GM23338 (cell line): ENCODE measurements around the gene SYT6. TPM values are rescaled to one million over a fixed set of nuclear protein-coding genes. Genes with fewer than 3 reads are reported as not detected.

Experiments used
- ATAC-seq: fragments of 200-7000 bp; cut with Tn5 transposase; 3 replicates; pipeline ENCODE4 v1.9.1; 2020
- DNase-seq: peaks from one replicate; pipeline ENCODE4 v3.0.0-alpha.2; 2015; ENCODE audit warnings: low spot score
- H2AFZ ChIP-seq: fragments of 200-600 bp; sonication (generic); 2 replicates; pipeline ENCODE4 v1.8.0; 2016; ENCODE audit warnings: antibody characterized with exemption, mild to moderate bottlenecking, moderate library complexity
- H3F3A ChIP-seq: fragments of 200-600 bp; sonication (generic); replicated peaks from 2 replicates; pipeline ENCODE4 v1.8.0; 2017; ENCODE audit warnings: antibody characterized with exemption, mixed run types, low read depth
- H3K27ac ChIP-seq: fragments of 200-600 bp; sonication (generic); 2 replicates; pipeline ENCODE4 v1.6.1; 2016; ENCODE audit warnings: low read depth
- H3K27me3 ChIP-seq: fragments of 200-600 bp; sonication (generic); 2 replicates; pipeline ENCODE4 v1.8.0; 2016; ENCODE audit warnings: mild to moderate bottlenecking, mixed run types, moderate library complexity; ENCODE audit not compliant: insufficient read depth
- H3K36me3 ChIP-seq: fragments of 200-600 bp; sonication (generic); 2 replicates; pipeline ENCODE4 v1.8.0; 2016; ENCODE audit warnings: mild to moderate bottlenecking; ENCODE audit not compliant: insufficient read depth
- H3K4me1 ChIP-seq: fragments of 200-600 bp; sonication (generic); 2 replicates; pipeline ENCODE4 v1.8.0; 2016; ENCODE audit warnings: mild to moderate bottlenecking, moderate library complexity; ENCODE audit not compliant: insufficient read depth
- H3K4me2 ChIP-seq: fragments of 200-600 bp; sonication (generic); 2 replicates; pipeline ENCODE4 v1.7.1; 2017; ENCODE audit warnings: mixed run types
- H3K4me3 ChIP-seq: fragments of 200-600 bp; sonication (generic); 2 replicates; pipeline ENCODE4 v1.6.1; 2016; ENCODE audit warnings: mixed run types
- H3K79me2 ChIP-seq: fragments of 200-600 bp; sonication (generic); replicated peaks from 2 replicates; pipeline ENCODE4 v1.8.0; 2017; ENCODE audit warnings: mild to moderate bottlenecking; ENCODE audit not compliant: insufficient read depth
- H3K9me2 ChIP-seq: fragments of 200-600 bp; sonication (generic); 2 replicates; pipeline ENCODE4 v1.8.0; 2017; ENCODE audit not compliant: insufficient read depth
- H4K20me1 ChIP-seq: fragments of 200-600 bp; sonication (generic); replicated peaks from 2 replicates; pipeline ENCODE4 v1.8.0; 2017; ENCODE audit warnings: mild to moderate bottlenecking; ENCODE audit not compliant: insufficient read depth
- H3K27ac Mint-ChIP-seq: 2 replicates; pipeline ENCODE4 v1.8.0; 2020; ENCODE audit warnings: inconsistent platforms, mild to moderate bottlenecking, moderate library complexity, mixed read lengths
- H3K27me3 Mint-ChIP-seq: 3 replicates; pipeline ENCODE4 v1.8.0; 2022; ENCODE audit warnings: low read depth, mild to moderate bottlenecking, moderate library complexity, mixed read lengths, inconsistent platforms; ENCODE audit not compliant: insufficient read depth, poor library complexity
- H3K36me3 Mint-ChIP-seq: 3 replicates; pipeline ENCODE4 v1.8.0; 2021; ENCODE audit warnings: low read depth, mild to moderate bottlenecking, inconsistent platforms, moderate library complexity, mixed read lengths
- H3K4me1 Mint-ChIP-seq: 3 replicates; pipeline ENCODE4 v1.8.0; 2020; ENCODE audit warnings: mild to moderate bottlenecking, inconsistent platforms, mixed read lengths
- H3K4me3 Mint-ChIP-seq: 3 replicates; pipeline ENCODE4 v1.8.0; 2021; ENCODE audit warnings: moderate library complexity, mild to moderate bottlenecking, inconsistent platforms, mixed read lengths
- H3K9me3 Mint-ChIP-seq: 3 replicates; pipeline ENCODE4 v1.8.0; 2020; ENCODE audit warnings: moderate library complexity, mild to moderate bottlenecking, inconsistent platforms, mixed read lengths
- CREB1 ChIP-seq: fragments of 250-450 bp; sonication (Bioruptor Pico); IDR thresholded peaks from 2 replicates; pipeline ENCODE4 v1.5.0; 2020; ENCODE audit warnings: low read depth, mild to moderate bottlenecking, moderate library complexity
- ETS1 ChIP-seq: IDR thresholded peaks from 2 replicates; pipeline ENCODE4 v1.6.1; 2016; ENCODE audit warnings: antibody characterized with exemption
- EZH2phosphoT487 ChIP-seq: fragments of 200-600 bp; sonication (generic); IDR thresholded peaks from one replicate; pipeline ENCODE4 v1.8.1; 2018; ENCODE audit warnings: antibody characterized with exemption; ENCODE audit not compliant: unreplicated experiment
- JUNB ChIP-seq: IDR thresholded peaks from one replicate; pipeline ENCODE4 v1.6.1; 2016; ENCODE audit warnings: antibody characterized with exemption; ENCODE audit not compliant: unreplicated experiment
- STAT1 ChIP-seq: IDR thresholded peaks from one replicate; pipeline ENCODE4 v1.6.1; 2016; ENCODE audit warnings: antibody characterized with exemption; ENCODE audit not compliant: unreplicated experiment
- polyA plus RNA-seq: library from polyadenylated mRNA; unstranded; fragments of >200 nt; fragmentation: Nextera tagmentation; extraction: Ambion mirVana; gene quantifications from 2 replicates; pipeline ENCODE4 v1.2.1, GENCODE V29; 2016
- total RNA-seq: library from RNA; depleted of rRNA; stranded (reverse); fragments of >200 nt; shearing (Covaris generic); gene quantifications from 2 replicates; pipeline ENCODE4 v1.2.3, GENCODE V29; 2014
- TF ChIP-seq, protein P1 (sequence below): fragments of 250-450 bp; sonication (Bioruptor Pico); IDR thresholded peaks from 2 replicates; pipeline ENCODE4 v1.5.0; 2020; ENCODE audit warnings: mild to moderate bottlenecking, moderate library complexity

Gene SYT6
- total and polyA plus RNA-seq, 2 experiments from 2014 or later, result 31.2 to 42.6 TPM

DNA sequence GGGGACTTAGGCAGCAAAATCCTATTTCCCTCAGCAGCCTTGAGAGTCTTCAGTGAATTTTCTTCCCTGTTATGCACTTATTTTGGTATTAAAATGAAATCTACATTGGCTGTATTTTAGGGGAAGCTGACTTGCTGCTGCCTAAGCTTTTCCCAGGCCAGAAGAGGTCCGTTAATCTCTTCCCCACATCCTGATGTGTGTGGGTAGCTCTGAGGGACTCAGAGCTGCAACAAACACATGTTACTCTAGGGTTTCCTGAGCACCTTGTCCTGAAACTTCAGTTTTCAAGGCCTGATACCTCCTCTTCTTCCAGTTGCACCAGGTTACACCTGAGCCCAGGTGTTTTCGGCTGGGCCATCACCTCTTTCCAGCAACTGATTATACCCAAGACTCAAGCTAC is 51.5 kb downstream of the SYT6 start:
- TF ChIP-seq JUNB (no peak), STAT1 (no peak)
- Mint-ChIP-seq H3K36me3 (peaks cover 70% of the 10 kb centered on the region), H3K27me3 (peaks cover 9% of the 10 kb centered on the region)

DNA sequence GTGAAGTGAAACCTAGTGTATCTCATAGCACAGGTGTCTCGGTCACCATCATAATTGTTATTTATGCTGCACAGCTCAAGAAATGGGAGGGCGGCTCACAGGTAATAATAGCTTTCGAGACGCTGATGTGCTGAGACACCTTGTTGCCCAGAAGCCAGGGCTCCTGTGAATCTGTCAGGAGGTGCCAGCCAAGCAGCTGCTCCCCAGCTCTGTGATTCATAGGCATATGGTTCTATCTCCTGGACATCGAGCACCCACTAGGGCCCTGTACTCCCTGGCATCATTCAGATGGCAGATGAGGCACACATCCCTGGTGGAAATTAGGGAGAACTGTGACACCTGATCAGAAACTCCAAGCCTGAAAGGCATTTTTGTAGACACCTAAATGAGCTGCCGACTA is 53.5 kb downstream of the SYT6 start:
- ATAC-seq, result no peak
- no peaks in the 10 kb centered on the region for H3K9me3 Mint-ChIP-seq

More for the DNA sequence above, 51.5 kb downstream of the SYT6 start:
- no peak for ATAC-seq
- H3K4me1 ChIP-seq, result peaks cover 10% of the 10 kb centered on the region; the same call in 1 of the 2 replicates
- H3K36me3 ChIP-seq, result peaks cover 44% of the 10 kb centered on the region
- H3K27me3 ChIP-seq, result no peaks in the 10 kb centered on the region
- H3K9me2 ChIP-seq, result 0 out of 2 replicates have a peak, but pooled peaks cover 4% of the 10 kb centered on the region
- H3K79me2 ChIP-seq, result no peaks in the 10 kb centered on the region
- peaks cover 30% of the 10 kb centered on the region for H3K4me1 Mint-ChIP-seq
- no peak overlapping the region for H3K27ac ChIP-seq
- no peaks in the 10 kb centered on the region for H4K20me1 ChIP-seq
- no peak for DNase-seq
- 0 out of 2 replicates have a peak, but pooled peaks cover 4% of the 10 kb centered on the region for H3F3A ChIP-seq
- no peak overlapping the region for H3K4me2 ChIP-seq
- no peak overlapping the region for H3K27ac Mint-ChIP-seq
- no peak overlapping the region for H2AFZ ChIP-seq
- H3K4me3 Mint-ChIP-seq, result no peak overlapping the region
- H3K4me3 ChIP-seq, result no peak overlapping the region
- no peaks in the 10 kb centered on the region for H3K9me3 Mint-ChIP-seq

More for the DNA sequence above, 53.5 kb downstream of the SYT6 start:
- H3K36me3 Mint-ChIP-seq, result peaks cover 83% of the 10 kb centered on the region
- 0 out of 2 replicates have a peak, but pooled peaks cover 4% of the 10 kb centered on the region for H3K9me2 ChIP-seq
- peaks cover 51% of the 10 kb centered on the region for H3K36me3 ChIP-seq
- H3K27ac Mint-ChIP-seq, result no peak overlapping the region
- no peaks in the 10 kb centered on the region for H3K79me2 ChIP-seq
- H2AFZ ChIP-seq, result no peak overlapping the region
- peaks cover 16% of the 10 kb centered on the region for H3K4me1 Mint-ChIP-seq
- no peak overlapping the region for H3K4me2 ChIP-seq
- no peak overlapping the region for H3K27ac ChIP-seq
- H3K4me3 Mint-ChIP-seq, result no peak overlapping the region
- DNase-seq, result no peak
- no peak for TF ChIP-seq EZH2phosphoT487
- no peak for TF ChIP-seq CREB1 (CRISPR knock-in tag)
- TF ChIP-seq, protein P1, sequence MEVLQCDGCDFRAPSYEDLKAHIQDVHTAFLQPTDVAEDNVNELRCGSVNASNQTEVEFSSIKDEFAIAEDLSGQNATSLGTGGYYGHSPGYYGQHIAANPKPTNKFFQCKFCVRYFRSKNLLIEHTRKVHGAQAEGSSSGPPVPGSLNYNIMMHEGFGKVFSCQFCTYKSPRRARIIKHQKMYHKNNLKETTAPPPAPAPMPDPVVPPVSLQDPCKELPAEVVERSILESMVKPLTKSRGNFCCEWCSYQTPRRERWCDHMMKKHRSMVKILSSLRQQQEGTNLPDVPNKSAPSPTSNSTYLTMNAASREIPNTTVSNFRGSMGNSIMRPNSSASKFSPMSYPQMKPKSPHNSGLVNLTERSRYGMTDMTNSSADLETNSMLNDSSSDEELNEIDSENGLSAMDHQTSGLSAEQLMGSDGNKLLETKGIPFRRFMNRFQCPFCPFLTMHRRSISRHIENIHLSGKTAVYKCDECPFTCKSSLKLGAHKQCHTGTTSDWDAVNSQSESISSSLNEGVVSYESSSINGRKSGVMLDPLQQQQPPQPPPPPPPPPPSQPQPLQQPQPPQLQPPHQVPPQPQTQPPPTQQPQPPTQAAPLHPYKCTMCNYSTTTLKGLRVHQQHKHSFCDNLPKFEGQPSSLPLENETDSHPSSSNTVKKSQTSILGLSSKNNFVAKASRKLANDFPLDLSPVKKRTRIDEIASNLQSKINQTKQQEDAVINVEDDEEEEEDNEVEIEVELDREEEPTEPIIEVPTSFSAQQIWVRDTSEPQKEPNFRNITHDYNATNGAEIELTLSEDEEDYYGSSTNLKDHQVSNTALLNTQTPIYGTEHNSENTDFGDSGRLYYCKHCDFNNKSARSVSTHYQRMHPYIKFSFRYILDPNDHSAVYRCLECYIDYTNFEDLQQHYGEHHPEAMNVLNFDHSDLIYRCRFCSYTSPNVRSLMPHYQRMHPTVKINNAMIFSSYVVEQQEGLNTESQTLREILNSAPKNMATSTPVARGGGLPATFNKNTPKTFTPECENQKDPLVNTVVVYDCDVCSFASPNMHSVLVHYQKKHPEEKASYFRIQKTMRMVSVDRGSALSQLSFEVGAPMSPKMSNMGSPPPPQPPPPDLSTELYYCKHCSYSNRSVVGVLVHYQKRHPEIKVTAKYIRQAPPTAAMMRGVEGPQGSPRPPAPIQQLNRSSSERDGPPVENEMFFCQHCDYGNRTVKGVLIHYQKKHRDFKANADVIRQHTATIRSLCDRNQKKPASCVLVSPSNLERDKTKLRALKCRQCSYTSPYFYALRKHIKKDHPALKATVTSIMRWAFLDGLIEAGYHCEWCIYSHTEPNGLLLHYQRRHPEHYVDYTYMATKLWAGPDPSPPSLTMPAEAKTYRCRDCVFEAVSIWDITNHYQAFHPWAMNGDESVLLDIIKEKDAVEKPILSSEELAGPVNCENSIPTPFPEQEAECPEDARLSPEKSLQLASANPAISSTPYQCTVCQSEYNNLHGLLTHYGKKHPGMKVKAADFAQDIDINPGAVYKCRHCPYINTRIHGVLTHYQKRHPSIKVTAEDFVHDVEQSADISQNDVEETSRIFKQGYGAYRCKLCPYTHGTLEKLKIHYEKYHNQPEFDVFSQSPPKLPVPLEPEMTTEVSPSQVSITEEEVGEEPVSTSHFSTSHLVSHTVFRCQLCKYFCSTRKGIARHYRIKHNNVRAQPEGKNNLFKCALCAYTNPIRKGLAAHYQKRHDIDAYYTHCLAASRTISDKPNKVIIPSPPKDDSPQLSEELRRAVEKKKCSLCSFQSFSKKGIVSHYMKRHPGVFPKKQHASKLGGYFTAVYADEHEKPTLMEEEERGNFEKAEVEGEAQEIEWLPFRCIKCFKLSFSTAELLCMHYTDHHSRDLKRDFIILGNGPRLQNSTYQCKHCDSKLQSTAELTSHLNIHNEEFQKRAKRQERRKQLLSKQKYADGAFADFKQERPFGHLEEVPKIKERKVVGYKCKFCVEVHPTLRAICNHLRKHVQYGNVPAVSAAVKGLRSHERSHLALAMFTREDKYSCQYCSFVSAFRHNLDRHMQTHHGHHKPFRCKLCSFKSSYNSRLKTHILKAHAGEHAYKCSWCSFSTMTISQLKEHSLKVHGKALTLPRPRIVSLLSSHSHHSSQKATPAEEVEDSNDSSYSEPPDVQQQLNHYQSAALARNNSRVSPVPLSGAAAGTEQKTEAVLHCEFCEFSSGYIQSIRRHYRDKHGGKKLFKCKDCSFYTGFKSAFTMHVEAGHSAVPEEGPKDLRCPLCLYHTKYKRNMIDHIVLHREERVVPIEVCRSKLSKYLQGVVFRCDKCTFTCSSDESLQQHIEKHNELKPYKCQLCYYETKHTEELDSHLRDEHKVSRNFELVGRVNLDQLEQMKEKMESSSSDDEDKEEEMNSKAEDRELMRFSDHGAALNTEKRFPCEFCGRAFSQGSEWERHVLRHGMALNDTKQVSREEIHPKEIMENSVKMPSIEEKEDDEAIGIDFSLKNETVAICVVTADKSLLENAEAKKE (CRISPR knock-in tag), result no peak
- TF ChIP-seq ETS1, result no peak
- no peaks in the 10 kb centered on the region for H3K27me3 ChIP-seq
- H3F3A ChIP-seq, result 0 out of 2 replicates have a peak, but pooled peaks cover 4% of the 10 kb centered on the region
- H3K4me1 ChIP-seq, result peaks cover 2% of the 10 kb centered on the region; the same call in 1 of the 2 replicates
- no peak overlapping the region for H3K4me3 ChIP-seq
- peaks cover 3% of the 10 kb centered on the region for H3K27me3 Mint-ChIP-seq
- H4K20me1 ChIP-seq, result no peaks in the 10 kb centered on the region
